IPS-NIHi11 (cell line): ENCODE data around the gene STX5.
A peak's percentile ranks its signal among the peaks of the same experiment; 100 is the strongest.
"Not testable (repeated sequence)": the region's sequence is repeated elsewhere in the genome, so short reads cannot be mapped to it uniquely, and the experiment has no call there.

ENCODE experiments used
- DNase-seq: peaks from one replicate; pipeline ENCODE4 v3.0.0; 2012; ENCODE audit warnings: mixed read lengths, low spot score

STX5 gene

DNA sequence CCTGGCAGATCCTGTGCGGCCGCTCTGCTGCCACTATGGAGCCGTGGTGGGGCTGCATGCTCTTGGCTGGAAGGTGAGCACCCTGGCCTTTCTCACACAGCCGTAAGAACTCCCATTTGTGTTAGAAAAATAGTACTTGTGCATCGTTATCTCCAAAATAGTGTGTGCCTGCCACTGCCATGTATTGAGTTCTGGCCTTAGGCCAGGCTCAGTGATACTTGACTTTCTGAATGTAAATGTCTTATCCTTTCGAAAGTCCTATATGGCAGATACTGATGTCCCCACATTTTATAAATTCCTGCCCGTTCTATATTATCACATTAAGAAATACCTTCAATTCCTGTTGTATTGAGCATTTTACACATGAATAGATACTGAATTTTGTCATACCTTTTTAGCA lies 49.1 kb downstream of the STX5 start:
- DNase-seq = no peak

DNA sequence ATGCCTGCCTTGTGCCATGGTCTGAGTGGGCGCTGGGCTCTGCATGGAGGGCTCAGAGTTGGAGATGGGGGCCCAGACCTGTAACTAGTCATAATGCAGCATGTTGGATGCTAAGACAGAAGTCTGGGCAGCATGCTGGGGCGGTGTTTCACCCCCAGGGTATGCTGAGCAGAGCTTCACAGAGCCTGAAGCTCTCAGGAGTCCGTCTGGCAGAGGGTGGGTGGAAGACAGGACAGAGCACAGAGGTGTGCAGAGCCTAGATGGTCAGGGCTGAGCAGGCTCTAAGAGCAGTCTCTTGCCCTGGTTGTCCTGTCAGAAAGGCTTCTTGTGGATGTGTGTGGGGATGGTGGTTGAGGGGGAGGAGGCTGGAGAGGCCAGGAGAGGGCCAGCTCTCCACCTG lies 53.4 kb downstream of the STX5 start:
- DNase-seq = no peak

DNA sequence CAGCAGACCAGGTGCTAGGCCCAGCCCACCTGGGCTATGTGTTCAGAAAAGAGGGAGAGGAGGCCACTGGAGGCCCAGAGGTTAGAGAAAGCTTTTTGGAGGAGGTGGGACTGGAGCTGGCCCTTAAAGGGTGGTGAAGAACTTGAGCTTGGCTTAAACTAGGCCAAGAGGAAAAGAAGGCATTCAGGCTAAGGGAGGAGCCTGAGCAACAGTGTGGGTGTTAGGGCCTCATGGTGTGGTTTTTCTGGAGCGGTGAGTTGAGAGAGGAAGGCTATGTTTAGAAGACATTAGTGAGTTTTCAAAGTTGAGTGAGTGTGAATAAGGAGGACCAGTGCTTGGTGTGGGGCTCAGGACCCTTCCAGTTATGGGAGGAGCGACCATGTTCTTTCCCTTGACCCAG lies 54.5 kb downstream of the STX5 start:
- no peak for DNase-seq

DNA sequence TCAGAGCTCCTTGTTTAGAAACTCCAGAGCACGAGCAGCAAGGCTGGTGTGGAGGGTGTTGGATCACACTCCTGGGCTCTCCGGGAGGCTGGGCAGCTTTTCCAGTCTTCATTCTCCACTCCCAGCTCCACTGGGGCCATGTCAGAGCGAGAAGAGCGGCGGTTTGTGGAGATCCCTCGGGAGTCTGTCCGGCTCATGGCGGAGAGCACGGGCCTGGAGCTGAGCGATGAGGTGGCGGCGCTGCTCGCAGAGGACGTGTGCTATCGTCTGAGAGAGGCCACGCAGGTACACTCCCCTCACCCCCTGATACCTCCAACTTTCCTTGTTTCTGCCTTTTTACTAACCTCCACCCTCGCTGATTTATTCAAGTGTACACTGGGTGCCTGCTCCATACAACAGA lies 56.2 kb downstream of the STX5 start:
- DNase-seq = no peak

DNA sequence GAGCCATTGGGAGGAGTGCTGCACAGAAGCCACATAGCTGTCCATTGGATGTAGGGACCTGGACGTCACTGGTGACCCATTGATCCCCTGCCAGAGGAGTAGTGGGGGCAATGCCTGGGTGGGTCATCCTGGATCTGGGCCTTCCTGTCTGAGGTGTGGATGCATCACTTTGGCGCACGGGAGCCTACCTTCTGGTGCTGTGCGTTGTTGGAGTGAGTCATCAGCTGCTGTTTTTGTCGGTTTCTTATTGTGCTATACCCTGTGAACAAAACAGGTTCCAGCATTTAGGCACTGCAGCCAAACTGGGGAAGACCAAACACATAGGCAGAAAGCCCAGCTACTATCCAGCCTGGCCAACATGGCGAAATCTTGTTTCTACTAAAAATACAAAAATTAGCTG lies 57.4 kb downstream of the STX5 start:
- DNase-seq = no peak

DNA sequence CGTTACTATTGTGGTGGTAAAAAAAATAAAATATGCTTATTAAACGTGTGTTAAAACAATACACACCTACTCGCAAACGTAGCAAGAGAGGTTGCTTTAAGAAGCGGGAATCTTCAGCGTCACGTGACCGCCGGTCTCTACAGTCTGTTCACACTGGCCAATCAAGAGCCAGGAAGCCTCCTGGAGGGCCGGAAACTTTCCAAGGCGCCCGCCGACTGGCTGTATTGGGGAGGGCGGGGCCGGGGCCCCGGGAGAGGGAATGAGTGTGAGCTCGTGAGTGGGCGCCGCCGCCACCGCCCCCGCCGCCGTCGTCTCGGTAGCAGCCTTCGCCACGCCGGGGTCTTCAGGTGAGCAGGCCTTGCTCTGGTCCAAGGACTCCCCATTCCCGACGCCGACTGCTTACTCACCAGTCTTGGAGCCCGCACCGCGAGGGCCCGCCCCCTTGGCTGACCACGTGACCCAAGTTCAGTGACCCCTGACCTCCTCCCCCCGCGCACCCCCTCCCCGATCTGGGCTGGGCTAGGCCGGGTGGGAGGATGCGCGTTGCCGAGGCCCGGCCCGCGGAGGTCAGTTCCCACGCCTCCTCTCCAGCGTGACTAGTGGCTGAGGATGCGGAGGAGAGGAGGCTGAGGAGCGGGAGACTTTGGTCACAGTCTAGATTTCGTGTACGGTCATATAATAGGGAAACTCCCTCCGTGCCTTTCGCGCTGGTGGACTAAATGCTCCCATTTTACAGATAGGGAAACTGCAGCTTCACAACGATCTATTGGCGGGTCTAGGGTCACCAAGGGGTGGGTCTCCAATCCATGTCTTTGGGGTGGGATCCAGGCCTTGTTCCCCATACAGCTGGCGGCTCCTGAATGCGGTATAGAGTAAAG lies 60.5 kb downstream of the STX5 start, which contains the start of gene TAF6L:
Gene TAF6L (plus strand): TSS at position 253 of the 878 bp plus-strand sequence. CDS start 4,388 bp downstream, outside the sequence.
- peak; percentile 99 for DNase-seq

DNA sequence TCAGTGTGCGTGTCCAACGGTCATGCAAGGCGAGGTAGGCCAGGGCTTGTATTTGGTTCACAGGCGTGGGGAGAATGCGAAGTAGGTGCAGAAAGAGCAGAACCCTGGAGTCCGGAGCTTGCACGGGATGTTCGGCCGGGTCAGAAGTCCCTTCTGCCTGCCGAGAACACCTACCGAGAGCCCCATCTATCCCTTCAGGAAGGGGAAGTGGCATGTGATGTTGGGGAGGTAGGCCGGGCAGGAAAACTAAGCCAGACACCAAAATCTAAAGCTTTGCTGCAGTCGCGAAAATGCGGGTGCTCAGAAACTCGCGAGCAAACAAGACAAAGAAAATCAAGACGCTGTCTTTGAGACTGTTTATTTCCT lies 61.1 kb downstream of the STX5 start:
- DNase-seq = peak; percentile 67

DNA sequence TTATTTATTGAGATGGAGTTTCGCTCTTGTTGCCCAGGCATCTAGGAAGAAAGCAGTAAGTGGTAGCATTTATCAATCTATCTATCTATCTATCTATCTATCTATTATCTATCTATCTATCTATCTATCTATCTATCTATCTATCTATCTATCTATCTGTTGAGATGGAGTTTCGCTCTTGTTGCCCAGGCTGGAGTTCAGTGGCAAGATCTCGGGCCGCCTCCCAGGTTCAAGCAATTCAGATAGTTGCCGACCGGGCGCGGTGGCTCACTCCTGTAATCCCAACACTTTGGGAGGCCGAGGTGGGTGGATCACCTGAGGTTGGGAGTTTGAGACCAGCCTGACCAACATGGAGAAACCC lies 71.0 kb downstream of the STX5 start:
- not testable (repeated sequence) for DNase-seq

DNA sequence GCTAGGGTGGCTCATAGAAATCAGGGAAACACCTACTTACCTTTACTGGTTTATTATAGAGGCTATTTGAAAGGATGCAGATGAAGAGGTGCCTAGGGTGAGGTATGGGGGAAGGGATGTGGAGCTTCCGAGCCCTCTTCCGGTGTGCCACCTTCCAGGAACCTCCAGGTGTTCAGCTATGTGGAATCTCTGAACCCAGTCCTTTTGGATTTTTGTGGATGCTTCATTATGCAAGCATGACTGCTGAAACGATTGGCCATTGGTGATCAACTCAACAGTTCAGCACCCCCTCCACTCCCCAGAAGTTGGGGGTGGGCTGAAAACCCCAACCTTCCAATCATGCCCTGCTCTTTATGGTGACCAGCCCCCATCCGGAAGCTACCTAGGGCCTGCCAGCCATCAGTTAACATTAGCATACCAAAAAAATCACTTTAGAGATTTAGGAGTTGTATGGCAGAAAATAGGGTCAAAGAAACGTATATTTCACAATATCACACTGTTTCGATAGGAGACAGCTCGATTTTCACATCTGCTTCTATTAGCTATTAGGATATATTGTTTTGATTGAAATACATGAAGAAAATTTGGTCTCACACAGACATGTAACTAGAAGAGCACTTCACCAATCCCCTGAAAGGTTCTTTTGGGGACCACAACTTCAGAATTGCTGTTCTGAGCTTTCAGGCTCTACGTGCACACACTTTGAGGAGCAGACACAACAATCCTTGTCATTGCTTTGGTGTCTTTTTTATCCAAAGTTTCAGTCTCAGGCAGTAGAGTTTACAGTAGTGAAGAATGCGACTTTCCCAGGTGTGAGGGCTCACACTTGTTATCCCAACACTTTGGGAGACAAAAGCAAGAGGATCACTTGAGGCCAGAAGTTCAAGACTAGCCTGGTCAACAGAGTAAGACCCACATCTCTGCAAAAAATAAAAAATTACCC lies 73.7 kb downstream of the STX5 start:
- peak; percentile 31 for DNase-seq
